Heart right ventricle (tissue), 16 donors: ENCODE data around the gene LGR4. TPM values are rescaled to one million over a fixed set of nuclear protein-coding genes. Genes with fewer than 3 reads are reported as not detected.

Experiments
- ATAC-seq, 8 donors: fragments of 200-7000 bp; cut with Tn5 transposase; one replicate each; pipeline ENCODE4 v1.9.1; 2020; ENCODE audit warnings: mild to moderate bottlenecking in 8 of 8, moderate library complexity in 8 of 8, moderate number of reproducible peaks in 1 of 8
- DNase-seq, 2 donors: peaks; one replicate each; pipeline ENCODE4 v3.0.0-alpha.2; 2020
- H3K27ac ChIP-seq, 10 donors: fragments of 200-600 bp; sonication (generic) in 2 of 10; one replicate each; pipeline versions ENCODE4 v1.5.0 to v1.8.0; 2020 to 2022; ENCODE audit warnings: mild to moderate bottlenecking in 3 of 10
- H3K27me3 ChIP-seq, 7 donors: fragments of 200-600 bp; one replicate each; pipeline ENCODE4 v1.8.0; 2021 to 2022; ENCODE audit warnings: mild to moderate bottlenecking in 2 of 7
- H3K36me3 ChIP-seq, 9 donors: fragments of 200-600 bp; sonication (generic) in 1 of 9; one replicate each; pipeline versions ENCODE4 v1.5.0 to v1.8.0; 2020 to 2022; ENCODE audit warnings: mild to moderate bottlenecking in 2 of 9
- H3K4me1 ChIP-seq, 9 donors: fragments of 200-600 bp; sonication (generic) in 1 of 9; one replicate each; pipeline versions ENCODE4 v1.5.0 to v1.8.0; 2020 to 2022; ENCODE audit warnings: mild to moderate bottlenecking in 4 of 9
- H3K4me3 ChIP-seq, 10 donors: fragments of 200-600 bp; sonication (generic) in 2 of 10; one replicate each; pipeline versions ENCODE4 v1.5.0 to v1.8.0; 2020 to 2022; ENCODE audit warnings: mild to moderate bottlenecking in 7 of 10, moderate library complexity in 2 of 10
- H3K9me3 ChIP-seq, 11 donors: fragments of 200-600 bp in 10 of 11; sonication (generic) in 2 of 11; one replicate each; pipeline versions ENCODE4 v1.5.0 to v1.8.0; 2013 to 2022; ENCODE audit warnings: mild to moderate bottlenecking in 2 of 11, control low read depth in 1 of 11, moderate library complexity in 1 of 11
- CTCF ChIP-seq, 9 donors: fragments of 200-600 bp; sonication (generic) in 2 of 9; IDR thresholded peaks; one replicate each; pipeline versions ENCODE4 v1.5.0 to v1.8.0; 2021 to 2022; ENCODE audit warnings: antibody characterized with exemption in 9 of 9, mild to moderate bottlenecking in 5 of 9, moderate library complexity in 1 of 9
- WGBS, 2 donors: extraction: QIAGEN DNeasy Blood & Tissue Kit; methylation state at CpG; one replicate each; pipeline ENCODE4 v1.1.7; 2013; ENCODE audit warnings: inconsistent platforms in 1 of 2; 5-methylcytosine and 5-hydroxymethylcytosine counted together
- intact Hi-C, 10 donors: fragments of 100-400 bp; cut with DNase I; formaldehyde crosslinking; loops; one replicate each; pipeline versions ENCODE4 v1.11.1 to v1.14.2; 2022
- polyA plus RNA-seq, 2 donors: library from polyadenylated mRNA; stranded (reverse); fragments of 200-250 nt; gene quantifications; one replicate each; pipeline ENCODE4 v1.2.3, GENCODE V29; 2013
- total RNA-seq, 10 donors: library from RNA; stranded (reverse); fragmentation: NEBNext Ultra II Directional in 3 of 10; extraction: Animal tissue kit (Norgen Biotek cat#: 25700) in 3 of 10; gene quantifications; one replicate each; pipeline versions ENCODE4 v1.2.1 to v1.2.4, GENCODE V29; 2021 to 2023
- donor health status: Arrhythmogenic right ventricular cardiomyopathy.
- donor health status: ischemic (EF 13 %, LVEDD 7.1; RV severe dilation, severe dysfunction).
- donor health status: healthy with polysubstance abuse.
- donor health status: DM: no; HTN: yes; CAD: no.
- donor health status: DM: no; HTN: no; CAD: no.
- donor health status: ischemic (EF 25% LVEDD 6.9; RV normal size, moderate dysfunction).
- donor health status: ischemic (EF 25% LVEDD 5.7; RV mildly dilated, moderate dysfunction).
- donor health status: healthy.
- donor health status: DM: yes; HTN: yes; CAD: no.
- donor health status: Ischemic cardiomyopathy.
- donor health status: ischemic (EF 35%, LVEDD 5.7; RV mildly dilated, moderate dysfunction).
- donor health status: nonischemic (EF 11% LVEDD 7.7; RV severe dilation, severe dysfunction).
- donor health status: DM: yes; HTN: yes; CAD: no.
- donor health status: PGD.
- donor health status: ischemic (EF 29% LVEDD 5.4; RV normal size, mild dysfunction).
- donor health status: nonischemic (EF 23%, LVEDD 6.1; RV moderate dilation, normal function).

LGR4 gene
- total and polyA plus RNA-seq, 12 donors: 6.0 to 41.0 (median 21.7) TPM

DNA sequence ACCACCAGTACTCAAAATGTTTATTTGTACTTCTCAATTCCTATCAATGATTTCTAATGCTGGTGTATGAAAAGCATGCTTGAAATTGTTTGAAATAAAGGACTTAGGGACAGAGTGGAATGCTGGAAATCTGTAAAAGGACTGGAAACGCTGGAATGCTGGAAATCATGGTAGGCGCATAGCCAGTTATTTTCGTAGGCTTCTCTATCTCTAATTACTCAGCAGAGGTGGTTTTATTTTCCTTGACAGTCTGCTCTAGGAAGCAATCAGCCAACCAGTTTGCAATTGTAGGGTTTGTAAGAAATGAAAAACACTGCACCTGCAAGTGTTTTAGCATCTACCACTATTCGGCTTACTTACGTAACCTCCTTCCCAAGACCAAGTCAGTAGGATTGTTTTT is 33.2 kb upstream of the LGR4 start:
- Histone ChIP-seq H3K27me3 (no peaks in the 10 kb centered on the region), H3K36me3 (peaks cover 0 to 26% (median 3%) of the 10 kb centered on the region in 9 donors), H3K27ac (peak overlapping the region; percentile 70 to 95 (median 91)), H3K4me1 (peaks cover 10 to 56% (median 45%) of the 10 kb centered on the region in 9 donors), H3K9me3 (no peaks in the 10 kb centered on the region), H3K4me3 (peak overlapping the region; percentile 68 to 93 (median 77))
- intact Hi-C loops: loop anchor here in 1 of 10 donors (5.0 kb wide), 1 partner anchor 753 kb away; no protein-coding TSS in a partner anchor
- ATAC-seq: peak in 2 of 8 donors; percentile 3 to 7
- WGBS, 2 donors: 5 to 7% methylated on average over 5 of the region's 5 CpGs
- TF ChIP-seq CTCF (IDR thresholded peaks at IDR 0.05): no peak
- no peak for DNase-seq

- Histone ChIP-seq H3K36me3 (peaks cover 0 to 41% (median 17%) of the 10 kb centered on the region in 9 donors), H3K4me1 (peaks cover 10 to 54% (median 43%) of the 10 kb centered on the region in 9 donors), H3K9me3 (no peaks in the 10 kb centered on the region), H3K4me3 (no peak overlapping the region), H3K27me3 (no peaks in the 10 kb centered on the region), H3K27ac (no peak overlapping the region)
- no peak for TF ChIP-seq CTCF (IDR thresholded peaks at IDR 0.05)
- intact Hi-C loops: no loop called here
- ATAC-seq (no peak), DNase-seq (no peak)
- 74 to 76% methylated on average over 2 of the region's 2 CpGs for WGBS, 2 donors
Observed at GRCh38 chr11:27504205-27504604, 31.6 kb upstream of the LGR4 start.

DNA sequence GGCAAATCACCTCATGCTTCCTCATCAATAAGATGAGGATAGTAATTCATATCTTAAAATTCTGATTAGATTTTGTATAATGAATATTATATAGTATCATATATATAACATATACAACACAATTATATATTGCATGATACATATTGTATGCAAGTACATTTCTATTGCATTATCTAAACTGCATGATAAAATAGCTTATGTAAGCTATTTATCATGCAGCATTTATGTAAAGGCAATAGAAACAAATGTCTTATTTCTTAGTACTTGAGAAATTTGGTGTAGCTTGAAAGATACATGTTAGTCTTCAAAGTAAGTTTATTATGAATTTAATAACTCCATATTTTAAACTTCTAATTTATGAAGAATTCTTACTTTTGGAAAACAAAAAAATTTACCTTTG is 28.5 kb upstream of the LGR4 start:
- Histone ChIP-seq H3K9me3 (no peaks in the 10 kb centered on the region), H3K36me3 (peaks cover 0 to 71% (median 25%) of the 10 kb centered on the region in 9 donors), H3K27ac (no peak overlapping the region), H3K27me3 (no peaks in the 10 kb centered on the region), H3K4me3 (no peak overlapping the region), H3K4me1 (peaks cover 8 to 55% (median 43%) of the 10 kb centered on the region in 9 donors)
- DNase-seq (no peak), ATAC-seq (no peak)
- intact Hi-C loops: no loop called here
- no peak for TF ChIP-seq CTCF (IDR thresholded peaks at IDR 0.05)

- ATAC-seq (no peak), DNase-seq (no peak)
- H3K4me1 ChIP-seq: peaks cover 0 to 33% (median 23%) of the 10 kb centered on the region in 9 donors
- no peaks in the 10 kb centered on the region for H3K27me3 ChIP-seq
- H3K4me3 ChIP-seq: no peak overlapping the region
- H3K9me3 ChIP-seq: no peaks in the 10 kb centered on the region
- TF ChIP-seq CTCF (IDR thresholded peaks at IDR 0.05): no peak
- 90 to 94% methylated on average over 1 of the region's 1 CpG for WGBS, 2 donors
- intact Hi-C loops: no loop called here
- H3K27ac ChIP-seq: no peak overlapping the region
- H3K36me3 ChIP-seq: peaks cover 0 to 92% (median 29%) of the 10 kb centered on the region in 9 donors
Observed at GRCh38 chr11:27497911-27498310, 25.3 kb upstream of the LGR4 start.
